Naive B cell (primary cell): Measurements from ENCODE around the gene IL4R. TPM values are rescaled to one million over a fixed set of nuclear protein-coding genes. Genes with fewer than 3 reads are reported as not detected.

Source experiments
- polyA plus RNA-seq, 6 donors: library from polyadenylated mRNA; unstranded; fragments of 300-500 nt; fragmentation: Illumina TruSeq; gene quantifications; one replicate each; pipeline ENCODE4 v1.2.3, GENCODE V29; 2021; ENCODE audit warnings: low read depth in 6 of 6

Gene IL4R
- polyA plus RNA-seq, 6 donors from 2014 or later: 355 to 1,202 (median 525) TPM

Other genes starting within 250 kb of the IL4R start
- not detected for gene C16orf82, start 247.0 kb upstream of the IL4R start, polyA plus RNA-seq
- gene KDM8, start 110.4 kb upstream of the IL4R start, polyA plus RNA-seq: 1 to 10 TPM in 5 of 6 donors, not detected in 1; 2.9 to 8.2 (median 4.2) TPM
- gene NSMCE1, start 45.2 kb upstream of the IL4R start, polyA plus RNA-seq: 100 to 1,000 TPM; 178 to 217 (median 195) TPM
- 100 to 1,000 TPM in 1 of 6 donors, 10 to 100 TPM in 5; 47.9 to 118 (median 74.5) TPM for gene IL21R, start 88.2 kb downstream of the IL4R start, polyA plus RNA-seq
- gene GTF3C1, start 235.9 kb downstream of the IL4R start, polyA plus RNA-seq: 10 to 100 TPM in 5 of 6 donors, 1 to 10 TPM in 1; 5.4 to 21.2 (median 16.2) TPM
- gene KATNIP, start 236.2 kb downstream of the IL4R start, polyA plus RNA-seq: 10 to 100 TPM in 1 of 6 donors, 1 to 10 TPM in 5; 2.2 to 13.1 (median 4.6) TPM